NCI-H1694 (cell line): Measurements from ENCODE around the gene GLIPR1L2.

Source experiments
- DNase-seq: peaks from one replicate; lab custom pipeline; 2025; lab: John Stamatoyannopoulos, UW

The GLIPR1L2 gene

DNA sequence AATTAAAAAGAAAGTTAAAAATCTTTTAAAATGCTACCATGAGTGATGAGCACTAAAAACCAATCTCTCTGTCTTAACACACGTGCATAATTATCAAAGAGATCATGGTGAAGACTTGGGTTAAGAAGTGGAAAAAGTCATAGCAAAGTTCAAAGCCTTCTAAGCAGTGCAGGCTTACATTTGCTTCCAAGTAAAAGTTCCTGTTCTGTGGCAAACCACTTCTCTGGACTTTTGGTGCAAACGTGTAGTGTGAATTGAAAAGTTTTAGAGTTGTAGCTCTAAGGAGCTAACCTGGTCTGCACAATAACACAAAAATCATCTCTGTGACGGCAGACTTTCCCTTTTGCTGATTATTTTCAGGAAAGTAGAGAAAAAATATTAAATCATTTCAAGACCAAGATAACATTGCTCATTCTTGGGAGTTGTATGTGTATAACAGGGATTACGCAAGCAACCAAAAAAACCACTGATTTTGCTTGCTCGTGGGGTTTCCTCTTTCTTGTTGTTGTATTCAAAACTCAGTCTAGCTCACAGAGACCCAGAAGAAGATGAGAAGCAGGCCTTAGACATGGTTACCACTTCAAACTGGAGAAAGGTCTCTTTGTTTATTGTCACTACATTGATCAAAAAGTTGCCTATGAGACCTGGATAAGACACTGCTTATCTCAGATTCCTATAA, 87.4 kb downstream of the GLIPR1L2 start:
- DNase-seq, result no peak

DNA sequence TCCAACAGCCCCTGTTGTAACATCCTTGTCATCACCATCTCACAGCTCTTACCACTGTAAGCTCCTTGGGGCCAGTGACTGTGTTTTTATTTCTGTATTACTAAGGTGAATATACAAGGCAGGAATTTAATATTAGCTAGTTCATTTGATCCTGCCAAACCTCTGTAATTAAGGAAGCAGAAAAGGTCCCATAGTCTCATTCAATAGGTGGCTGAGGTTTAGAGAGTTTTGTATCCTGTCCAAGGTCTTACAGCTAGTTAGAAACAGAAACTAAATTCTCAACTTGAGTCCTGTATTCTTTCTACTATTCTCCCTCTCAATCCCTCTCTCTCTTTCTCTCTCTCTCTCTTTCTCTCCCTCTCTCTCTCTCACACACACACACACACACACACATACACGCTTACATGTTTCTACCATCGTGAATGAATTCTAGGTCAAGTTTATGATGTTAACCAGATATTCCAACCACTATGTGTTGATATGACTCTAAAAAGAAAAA, 89.1 kb downstream of the GLIPR1L2 start:
- DNase-seq, result no peak

DNA sequence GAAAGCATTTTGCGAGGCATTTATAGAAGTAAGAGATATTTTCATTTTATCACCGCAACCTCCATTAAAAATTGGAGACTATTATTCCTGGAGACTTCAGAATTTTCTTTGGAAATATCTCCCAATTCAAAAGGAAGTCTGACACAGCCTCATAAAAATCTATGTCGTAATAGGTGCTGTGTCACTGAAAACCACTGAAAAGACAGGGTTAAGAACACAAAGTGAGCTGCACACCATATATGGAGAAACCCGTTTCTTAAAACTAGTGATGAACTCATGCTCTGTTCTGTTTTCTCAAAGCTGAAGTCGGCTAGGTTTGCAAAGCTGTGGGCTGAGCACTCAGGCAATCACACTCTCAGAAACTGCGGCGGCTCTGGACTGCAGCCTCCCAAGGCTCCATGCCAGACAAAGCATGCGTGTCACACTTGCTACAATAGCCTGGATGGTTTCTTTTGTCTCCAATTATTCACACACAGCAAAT, 89.6 kb downstream of the GLIPR1L2 start, which contains the start of gene GLIPR1:
GLIPR1 (plus strand) TSS at position 287 of the 481 bp plus-strand sequence; CDS start at position 413, 126 bp downstream.
- no peak for DNase-seq

DNA sequence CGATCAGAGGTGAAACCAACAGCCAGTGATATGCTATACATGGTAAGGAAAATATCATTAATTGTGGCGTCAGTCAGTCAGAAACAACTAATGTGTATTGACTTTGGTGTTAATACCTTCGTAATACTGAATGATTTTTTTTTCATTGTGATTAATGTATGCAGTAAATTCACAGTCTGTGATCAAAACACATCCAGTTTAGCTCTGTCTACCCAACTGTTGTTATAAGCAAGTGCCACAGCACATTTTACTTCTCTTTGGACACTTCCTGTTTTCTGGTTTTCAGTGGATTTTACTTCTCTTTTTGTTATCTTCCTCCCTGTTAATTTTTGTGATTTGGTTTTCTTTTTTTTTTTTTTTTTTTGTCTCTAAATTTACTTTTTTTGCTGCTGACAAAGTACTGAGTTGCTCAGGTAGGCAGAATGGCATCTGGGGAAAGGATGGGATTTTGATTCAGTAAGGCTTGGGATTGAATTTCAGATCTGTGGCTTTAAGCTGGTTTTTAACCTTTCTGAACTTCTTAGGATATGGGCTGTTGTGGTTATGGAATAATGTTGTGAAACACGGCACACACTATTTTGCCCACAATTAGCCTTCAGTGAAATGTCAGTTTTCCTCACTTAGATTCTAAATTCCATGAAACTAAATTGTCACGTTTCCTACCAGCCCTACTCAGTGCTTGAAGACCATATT, 90.3 kb downstream of the GLIPR1L2 start:
- DNase-seq, result no peak

DNA sequence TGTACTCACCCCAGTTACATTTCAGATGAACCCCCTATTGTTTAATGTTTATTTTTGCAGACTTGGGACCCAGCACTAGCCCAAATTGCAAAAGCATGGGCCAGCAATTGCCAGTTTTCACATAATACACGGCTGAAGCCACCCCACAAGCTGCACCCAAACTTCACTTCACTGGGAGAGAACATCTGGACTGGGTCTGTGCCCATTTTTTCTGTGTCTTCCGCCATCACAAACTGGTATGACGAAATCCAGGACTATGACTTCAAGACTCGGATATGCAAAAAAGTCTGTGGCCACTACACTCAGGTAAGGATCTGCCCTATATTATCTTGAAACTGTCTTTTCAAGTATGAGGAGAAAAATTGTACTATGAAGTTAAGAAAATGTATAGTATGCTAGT, 90.9 kb downstream of the GLIPR1L2 start:
- no peak for DNase-seq
